Measurements from ENCODE around the gene BICD2. TPM values are rescaled to one million over a fixed set of nuclear protein-coding genes. Genes with fewer than 3 reads are reported as not detected.

Gene BICD2
- total and polyA plus RNA-seq, 2 of the 8 experiments (the other 6 are each of a cell fraction or from before 2014, with no cell fraction given) = 6.6 to 22.8 TPM

DNA sequence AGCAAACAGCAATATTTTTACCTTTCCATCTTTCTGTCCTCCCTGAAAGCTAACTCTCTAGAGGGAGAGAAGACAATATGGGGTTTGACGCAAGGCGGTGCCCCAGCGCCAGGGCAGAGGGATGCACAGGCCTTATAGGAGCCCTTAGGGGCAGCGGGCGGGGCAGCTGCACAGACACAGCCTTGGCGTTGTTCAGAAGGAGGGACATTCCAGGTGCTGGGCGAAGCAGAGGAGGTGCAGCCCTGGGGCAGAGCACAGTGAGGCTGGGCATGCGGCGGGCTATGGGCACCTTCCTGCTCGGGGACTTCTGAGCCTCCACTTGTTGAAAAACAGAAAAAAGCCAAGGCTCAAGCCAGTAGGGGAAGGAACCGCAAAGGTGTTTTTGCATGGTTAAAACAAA, 33.7 kb upstream of the BICD2 start:
- no peak for TF ChIP-seq POU5F1 (IDR thresholded peaks at IDR 0.05; ENCODE audit: low read depth, low read length)
- no peak for TF ChIP-seq SAP30 (IDR thresholded peaks at IDR 0.05; ENCODE audit: insufficient read depth, insufficient replicate concordance, low read length)
- TF ChIP-seq CBX8 (IDR thresholded peaks at IDR 0.05; ENCODE audit: borderline replicate concordance, low read depth, low read length) = no peak
- TF ChIP-seq RNF2 (IDR thresholded peaks at IDR 0.05; ENCODE audit: borderline replicate concordance, low read depth, low read length, missing control alignments, poor library complexity, severe bottlenecking) = no peak
- TF ChIP-seq YY1 (IDR thresholded peaks at IDR 0.05; ENCODE audit: low read depth, low read length) = no peak
- TF ChIP-seq RAD21 (IDR thresholded peaks at IDR 0.05 in 1 of 2, conservative IDR thresholded peaks at IDR 0.05 in 1 of 2; ENCODE audit: low read depth in 2 of 2, low read length in 2 of 2) = no peak
- no peak for TF ChIP-seq TAF7 (optimal IDR thresholded peaks at IDR 0.05; ENCODE audit: borderline replicate concordance, low read depth, low read length)
- no peak for TF ChIP-seq CEBPB (IDR thresholded peaks at IDR 0.05; ENCODE audit: low read depth, low read length)
- Histone ChIP-seq H4K20me1 (replicated peaks in 1 of 2; ENCODE audit: control insufficient read depth in 1 of 2, insufficient read depth in 2 of 2, low read length in 2 of 2) (no peaks in the 10 kb centered on the region), H4K8ac (ENCODE audit: extremely low read depth, insufficient read depth, low read length) (no peak overlapping the region), H2BK15ac (ENCODE audit: low read length) (no peak overlapping the region), H2AFZ (ENCODE audit: low read length) (no peak overlapping the region), H3K18ac (ENCODE audit: extremely low read depth, low read length) (0 out of 2 replicates have a peak overlapping the region, but pooled peaks have one; percentile 32), H3K36me3 (ENCODE audit: control insufficient read depth in 2 of 4, insufficient read depth in 4 of 4, low read length in 3 of 4) (no peaks in the 10 kb centered on the region), H2BK5ac (ENCODE audit: low read depth, low read length) (no peak overlapping the region), H3K4me1 (replicated peaks in 1 of 4; ENCODE audit: control insufficient read depth in 3 of 4, insufficient read depth in 4 of 4, low read length in 3 of 4) (0 out of 7 replicates have a peak, but pooled peaks cover 0 to 2% (median 0%) of the 10 kb centered on the region in 4 experiments), H3K4ac (replicated peaks; ENCODE audit: insufficient read length, low read depth, low read length) (no peak overlapping the region), H4K5ac (ENCODE audit: insufficient read length, low read depth, low read length) (no peak overlapping the region), H2BK120ac (replicated peaks; ENCODE audit: low read depth, low read length) (no peak overlapping the region), H3K79me2 (ENCODE audit: control insufficient read depth in 1 of 2, insufficient read depth in 2 of 2, low read length in 2 of 2) (no peaks in the 10 kb centered on the region), H3K9me3 (ENCODE audit: insufficient read depth in 2 of 2, low read depth in 1 of 2, low read length in 1 of 2) (no peaks in the 10 kb centered on the region), H3K4me3 (ENCODE audit: extremely low read depth in 1 of 4, insufficient read depth in 2 of 4, low read depth in 3 of 4, low read length in 4 of 4) (no peak overlapping the region), H3K4me2 (ENCODE audit: insufficient read depth in 1 of 2, low read depth in 2 of 2, low read length in 2 of 2) (no peak overlapping the region), H2BK12ac (ENCODE audit: low read depth, low read length) (no peak overlapping the region), H2AK5ac (ENCODE audit: low read depth, low read length) (no peak overlapping the region), H3K79me1 (ENCODE audit: low read depth, low read length) (no peaks in the 10 kb centered on the region), H3K9ac (replicated peaks in 1 of 4; ENCODE audit: extremely low read depth in 1 of 4, low read depth in 3 of 4, low read length in 3 of 4) (no peak overlapping the region), H4K91ac (replicated peaks; ENCODE audit: insufficient read length, low read length) (no peak overlapping the region), H3K27me3 (replicated peaks in 1 of 4; ENCODE audit: control insufficient read depth in 3 of 4, extremely low read depth in 1 of 4, insufficient read depth in 3 of 4, low read length in 3 of 4) (no peaks in the 10 kb centered on the region; a peak in 1 of 7 replicates), H2BK20ac (ENCODE audit: low read length) (no peak overlapping the region), H3K27ac (ENCODE audit: low read depth, low read length) (no peak overlapping the region), H3K23me2 (ENCODE audit: low read depth, low read length) (no peaks in the 10 kb centered on the region), H3K23ac (ENCODE audit: insufficient read length) (no peak overlapping the region), H3K14ac (ENCODE audit: insufficient read length) (no peak overlapping the region), H3K56ac (replicated peaks; ENCODE audit: insufficient read length, low read depth, low read length) (no peak overlapping the region)
- DNase-seq (ENCODE audit: low read depth in 1 of 2, low spot score in 2 of 2) (no peak), FAIRE-seq (no peak)
- CTCF ChIA-PET (ENCODE audit: partially characterized antibody) = interaction anchor here (0.7 to 3.9 kb wide), 5 partner anchors 7 to 108 kb away, joined by 3 to 19 read pairs (median 8); no protein-coding TSS in a partner anchor
- 89% methylated on average over 11 of the region's 11 CpGs; no CpG with 5 or more reads in 1 of the 2 experiments for WGBS, 2 experiments (ENCODE audit: extremely low coverage in 1 of 2, insufficient coverage in 1 of 2, insufficient read length in 1 of 2, insufficient replicate concordance in 2 of 2, low coverage in 1 of 2, low lambda C conversion rate in 2 of 2, missing lambda C conversion rate in 1 of 2)
- POLR2A ChIA-PET (ENCODE audit: partially characterized antibody) = interaction anchor here (1.3 kb wide), 1 partner anchor 10 kb away, joined by 4 read pairs; no protein-coding TSS in a partner anchor

Measured in H1 (cell line).